Subcutaneous adipose tissue (tissue), 4 donors: ENCODE data around the gene CDCP2. TPM values are rescaled to one million over a fixed set of nuclear protein-coding genes. Genes with fewer than 3 reads are reported as not detected.

Experiments
- total RNA-seq, 4 donors: library from RNA; depleted of rRNA; stranded (reverse); fragments of >200 nt; gene quantifications; one replicate each; pipeline ENCODE4 v1.1.0, GENCODE V29; 2016
- TF ChIP-seq, protein P1 (sequence below): fragments of 450-650 bp; IDR thresholded peaks from one replicate; pipeline ENCODE4 v1.5.1; 2016; ENCODE audit warnings: low read depth, mild to moderate bottlenecking, control low read depth, antibody characterized with exemption, moderate library complexity

Gene CDCP2
- total RNA-seq, 4 donors from 2014 or later, result 0.16 TPM; not detected in 3

DNA sequence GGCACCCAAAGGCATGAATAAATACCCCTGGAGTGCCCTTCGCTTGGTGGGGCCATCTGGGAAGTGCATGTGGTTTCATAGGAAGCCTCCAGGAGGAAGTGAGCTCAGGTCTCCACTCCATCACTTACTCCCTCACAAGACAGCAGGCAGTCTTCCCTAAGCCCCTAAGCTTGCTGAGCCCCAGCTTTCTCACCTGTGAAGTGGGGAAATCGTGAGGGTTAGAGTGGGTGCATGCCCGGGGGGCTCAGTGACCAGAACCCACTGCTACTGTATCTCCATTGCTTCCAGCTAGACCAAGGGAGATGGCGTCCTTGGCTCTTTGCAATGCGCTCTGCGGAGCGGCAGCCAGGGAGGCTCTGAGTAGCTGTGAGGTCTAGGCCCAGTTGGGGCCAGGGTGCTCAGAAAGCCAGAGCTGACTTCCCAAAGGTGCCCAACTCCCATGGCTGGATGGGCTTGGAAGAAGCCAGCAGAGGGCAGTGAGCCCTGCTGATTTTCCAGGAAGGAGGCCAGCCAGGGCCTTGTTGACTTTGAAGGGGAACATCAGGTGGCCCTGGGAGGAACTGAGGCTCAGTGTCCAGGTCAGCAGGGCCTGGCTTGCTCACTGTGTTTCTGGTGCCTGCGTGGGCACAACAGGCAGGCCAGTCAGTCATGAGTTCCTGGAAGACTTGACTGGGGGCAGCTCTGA, 27.3 kb downstream of the CDCP2 start:
- TF ChIP-seq, protein P1, sequence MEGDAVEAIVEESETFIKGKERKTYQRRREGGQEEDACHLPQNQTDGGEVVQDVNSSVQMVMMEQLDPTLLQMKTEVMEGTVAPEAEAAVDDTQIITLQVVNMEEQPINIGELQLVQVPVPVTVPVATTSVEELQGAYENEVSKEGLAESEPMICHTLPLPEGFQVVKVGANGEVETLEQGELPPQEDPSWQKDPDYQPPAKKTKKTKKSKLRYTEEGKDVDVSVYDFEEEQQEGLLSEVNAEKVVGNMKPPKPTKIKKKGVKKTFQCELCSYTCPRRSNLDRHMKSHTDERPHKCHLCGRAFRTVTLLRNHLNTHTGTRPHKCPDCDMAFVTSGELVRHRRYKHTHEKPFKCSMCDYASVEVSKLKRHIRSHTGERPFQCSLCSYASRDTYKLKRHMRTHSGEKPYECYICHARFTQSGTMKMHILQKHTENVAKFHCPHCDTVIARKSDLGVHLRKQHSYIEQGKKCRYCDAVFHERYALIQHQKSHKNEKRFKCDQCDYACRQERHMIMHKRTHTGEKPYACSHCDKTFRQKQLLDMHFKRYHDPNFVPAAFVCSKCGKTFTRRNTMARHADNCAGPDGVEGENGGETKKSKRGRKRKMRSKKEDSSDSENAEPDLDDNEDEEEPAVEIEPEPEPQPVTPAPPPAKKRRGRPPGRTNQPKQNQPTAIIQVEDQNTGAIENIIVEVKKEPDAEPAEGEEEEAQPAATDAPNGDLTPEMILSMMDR, result no peak

DNA sequence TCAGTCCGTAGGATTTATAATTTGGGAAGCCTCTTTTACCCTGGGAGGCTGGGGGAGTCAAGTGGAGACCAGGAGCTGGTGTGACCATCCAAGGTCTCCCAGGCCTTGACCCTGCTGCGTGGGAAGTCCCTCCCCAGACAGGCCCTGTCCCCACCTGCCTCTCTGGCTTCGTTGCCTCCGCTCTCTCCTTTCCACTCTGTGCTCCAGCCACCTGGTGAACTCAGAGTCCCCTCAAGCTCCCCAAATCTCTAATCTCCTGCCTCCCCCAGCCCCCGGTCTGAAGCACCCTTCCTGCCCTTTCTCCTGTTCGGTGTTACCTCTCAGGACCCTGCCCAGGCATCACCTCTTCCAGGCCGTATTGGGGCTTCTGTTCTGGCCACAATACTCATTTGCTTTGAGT, 27.9 kb downstream of the CDCP2 start:
- TF ChIP-seq, protein P1, result no peak

DNA sequence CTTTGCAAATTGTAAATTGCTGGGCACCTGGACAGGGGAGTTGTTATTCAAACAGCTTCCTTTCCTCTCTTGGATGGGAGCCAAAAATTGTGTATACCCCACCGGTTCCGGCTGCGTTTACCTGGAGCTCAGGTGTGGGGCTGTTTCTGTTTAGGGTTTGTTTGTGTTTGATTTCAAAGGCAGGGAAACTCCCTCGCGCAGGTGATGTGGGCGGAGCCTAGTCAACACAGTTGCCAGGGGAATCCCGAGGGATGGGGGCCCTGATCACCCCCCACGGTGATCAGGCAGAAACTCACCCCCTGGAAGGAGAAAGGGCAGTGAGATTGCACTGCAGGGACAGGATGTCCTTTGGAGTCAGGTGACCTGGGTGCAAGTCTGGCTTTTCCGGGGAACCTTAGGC, 28.3 kb downstream of the CDCP2 start:
- TF ChIP-seq, protein P1, result no peak

- TF ChIP-seq, protein P1, result no peak
Observed at GRCh38 chr1:54122992-54123391, 29.8 kb downstream of the CDCP2 start.

DNA sequence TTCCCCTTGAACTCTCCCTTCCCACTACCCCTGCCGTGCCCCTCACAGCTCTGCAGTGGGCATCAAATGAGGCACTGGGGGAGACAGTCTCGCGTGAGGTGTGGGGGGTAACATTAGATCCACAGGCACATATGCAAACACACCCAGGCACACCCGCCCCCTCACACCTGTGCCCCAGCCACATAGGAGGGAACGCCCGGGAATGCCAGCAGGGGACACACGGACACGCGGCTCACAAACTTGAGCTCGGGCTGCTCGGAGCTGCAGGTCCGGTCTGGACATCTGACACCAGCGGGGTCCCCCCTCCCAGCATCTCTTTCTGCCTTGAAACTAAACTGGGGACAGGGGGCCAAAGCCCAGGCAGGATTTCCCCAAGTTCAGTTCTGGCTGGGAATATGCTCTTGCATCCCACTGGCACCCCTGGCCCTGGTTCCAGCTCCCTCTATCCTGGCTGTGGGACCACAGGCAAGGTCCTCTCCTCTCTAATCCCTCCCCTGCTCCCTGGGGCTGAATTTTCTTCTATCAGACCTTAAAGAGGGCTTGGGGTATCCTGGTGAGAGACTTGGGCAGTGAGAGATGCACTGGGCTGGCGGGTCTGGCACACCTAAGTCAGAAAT, 30.6 kb downstream of the CDCP2 start:
- TF ChIP-seq, protein P1, result no peak

DNA sequence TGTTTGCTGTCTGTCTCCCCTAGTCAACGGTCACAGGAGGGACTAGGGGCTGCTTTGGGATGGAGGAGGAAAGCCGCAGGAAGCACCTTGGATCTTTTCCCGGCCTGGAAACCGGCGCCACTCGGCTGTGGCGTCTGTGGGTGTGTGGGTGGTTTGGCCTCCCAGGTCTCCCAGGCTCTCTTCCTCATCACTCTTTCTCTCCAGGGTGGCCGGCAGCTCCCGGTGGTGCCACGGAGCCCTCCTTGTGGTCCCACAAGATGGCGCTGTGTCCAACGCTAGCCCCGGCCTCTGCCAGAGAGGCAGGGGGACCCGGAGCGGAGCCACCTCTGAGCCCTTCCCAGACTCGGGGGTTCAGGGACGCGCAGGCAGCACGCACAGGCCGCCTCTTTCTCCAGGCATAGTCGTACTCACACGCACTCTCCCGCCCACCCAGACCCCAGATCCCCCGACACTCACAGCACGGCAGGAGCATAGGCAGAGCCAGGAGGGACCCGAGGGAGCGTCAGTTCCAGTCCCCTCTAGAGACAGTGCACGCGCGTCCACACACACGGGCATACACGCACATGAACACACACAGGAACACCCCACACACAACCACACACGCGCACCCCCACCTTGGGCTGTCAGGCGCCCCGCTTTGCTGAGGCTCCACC, 31.2 kb downstream of the CDCP2 start:
- TF ChIP-seq, protein P1, result no peak
